ENCODE measurements around the gene SMG5. TPM values are rescaled to one million over a fixed set of nuclear protein-coding genes. Genes with fewer than 3 reads are reported as not detected.

SMG5 gene
- total and polyA plus RNA-seq, 2 donors (not counting 1 experiment from before 2014, with no cell fraction given) = 53.5 to 77.0 TPM

- Histone ChIP-seq H3K9ac (ENCODE audit: low read length) (no peak overlapping the region), H3K79me2 (ENCODE audit: control insufficient read depth, insufficient read depth, low read length) (peaks cover 40% of the 10 kb centered on the region), H2AFZ (ENCODE audit: insufficient read depth, low read depth, low read length, poor library complexity, severe bottlenecking) (no peak overlapping the region), H3K27ac (ENCODE audit: low read length in 2 of 2) (no peak overlapping the region), H3K4me2 (replicated peaks; ENCODE audit: low read depth, low read length, poor library complexity, severe bottlenecking) (peak overlapping the region; percentile 93), H3K4me3 (ENCODE audit: control extremely low read depth in 1 of 5, extremely low read depth in 1 of 5, insufficient read depth in 1 of 5, low read depth in 2 of 5, low read length in 4 of 5) (peak overlapping the region in 1 of 5 experiments; percentile 92), H3K4me1 (ENCODE audit: control insufficient read depth in 2 of 2, insufficient read depth in 2 of 2, low read length in 2 of 2) (peaks cover 14 to 19% of the 10 kb centered on the region in 2 donors), H3K36me3 (replicated peaks in 1 of 2; ENCODE audit: control extremely low read depth in 1 of 2, control insufficient read depth in 1 of 2, extremely low read depth in 1 of 2, insufficient read depth in 2 of 2, low read length in 1 of 2) (peaks cover 0 to 20% of the 10 kb centered on the region in 2 experiments), H3K27me3 (replicated peaks in 1 of 4; ENCODE audit: control extremely low read depth in 1 of 4, control insufficient read depth in 3 of 4, insufficient read depth in 4 of 4, low read length in 3 of 4) (no peaks in the 10 kb centered on the region), H3K9me3 (ENCODE audit: control extremely low read depth in 1 of 3, control insufficient read depth in 2 of 3, insufficient read depth in 1 of 3, low read length in 2 of 3) (no peaks in the 10 kb centered on the region), H4K20me1 (ENCODE audit: control insufficient read depth, insufficient read depth, low read length, poor library complexity, severe bottlenecking) (peaks cover 8% of the 10 kb centered on the region)
- intact Hi-C loops (cut with micrococcal nuclease) = loop anchor here (5.0 kb wide), 1 partner anchor 357 kb away; the partner anchor contains the start of genes GON4L and SYT11
- no peak for ATAC-seq (ENCODE audit: low read depth)
- POLR2A ChIA-PET = interaction anchor here (1.8 kb wide), 1 partner anchor 20 kb away, joined by 8 read pairs; the partner anchor contains the start of gene SLC25A44
- TF ChIP-seq EZH2 (IDR thresholded peaks at IDR 0.05; ENCODE audit: borderline replicate concordance, insufficient read depth, low read depth, low read length, poor library complexity, severe bottlenecking) (no peak), CTCF (IDR thresholded peaks at IDR 0.05) (no peak)
- no peaks in the 10 kb centered on the region for H3K27me3 Mint-ChIP-seq
- H3K4me3 Mint-ChIP-seq = peak overlapping the region; percentile 76
- H3K27ac Mint-ChIP-seq = peak overlapping the region; percentile 77
- WGBS (ENCODE audit: insufficient coverage) = 86% methylated on average over 12 of the region's 16 CpGs
- H3K4me1 Mint-ChIP-seq = peaks cover 34% of the 10 kb centered on the region
- no peak for DNase-seq
- CTCF ChIA-PET = interaction anchor here (1.6 to 3.0 kb wide), 4 partner anchors 11 to 85 kb away, joined by 4 to 43 read pairs (median 9); partner anchors contain the start of gene SMG5
- no peaks in the 10 kb centered on the region for H3K9me3 Mint-ChIP-seq (ENCODE audit: insufficient read depth)
Observed at GRCh38 chr1:156214024-156214748, 68.4 kb downstream of the SMG5 start.

- H2AFZ ChIP-seq (ENCODE audit: insufficient read depth, low read depth, low read length, poor library complexity, severe bottlenecking) = peak overlapping the region; percentile 88
- WGBS (ENCODE audit: insufficient coverage) = 79% methylated on average over 3 of the region's 11 CpGs
- peaks cover 4% of the 10 kb centered on the region for H4K20me1 ChIP-seq (ENCODE audit: control insufficient read depth, insufficient read depth, low read length, poor library complexity, severe bottlenecking)
- intact Hi-C loops (cut with micrococcal nuclease) = loop anchor here (1.0 to 5.0 kb wide), 7 partner anchors 19 to 356 kb away; partner anchors contain the start of genes CCT3, GON4L, SLC25A44 and SMG5
- no peaks in the 10 kb centered on the region for H3K27me3 Mint-ChIP-seq
- no peaks in the 10 kb centered on the region for H3K9me3 ChIP-seq (ENCODE audit: control extremely low read depth in 1 of 3, control insufficient read depth in 2 of 3, insufficient read depth in 1 of 3, low read length in 2 of 3)
- H3K27ac Mint-ChIP-seq = peak overlapping the region; percentile 99
- CTCF ChIA-PET = interaction anchor here (0.9 to 3.0 kb wide), 8 partner anchors 12 to 117 kb away, joined by 3 to 43 read pairs (median 6); partner anchors contain the start of gene SMG5
- peaks cover 33% of the 10 kb centered on the region for H3K4me1 Mint-ChIP-seq
- H3K9me3 Mint-ChIP-seq (ENCODE audit: insufficient read depth) = no peaks in the 10 kb centered on the region
- H3K27ac ChIP-seq (ENCODE audit: low read length in 2 of 2) = peak overlapping the region; percentile 93 to 94
- peak overlapping the region; percentile 98 for H3K4me3 Mint-ChIP-seq
- ATAC-seq (ENCODE audit: low read depth) (no peak), DNase-seq (no peak)
- no peaks in the 10 kb centered on the region for H3K27me3 ChIP-seq (replicated peaks in 1 of 4; ENCODE audit: control extremely low read depth in 1 of 4, control insufficient read depth in 3 of 4, insufficient read depth in 4 of 4, low read length in 3 of 4)
- POLR2A ChIA-PET = interaction anchor here (0.5 to 2.1 kb wide), 6 partner anchors 11 to 354 kb away, joined by 4 to 9 read pairs (median 4); partner anchors contain the start of genes SEMA4A, SLC25A44, SMG5 and SYT11
- H3K4me1 ChIP-seq (ENCODE audit: control insufficient read depth in 2 of 2, insufficient read depth in 2 of 2, low read length in 2 of 2) = peaks cover 14 to 19% of the 10 kb centered on the region in 2 donors
- H3K4me3 ChIP-seq (ENCODE audit: control extremely low read depth in 1 of 5, extremely low read depth in 1 of 5, insufficient read depth in 1 of 5, low read depth in 2 of 5, low read length in 4 of 5) = peak overlapping the region; percentile 75 to 95 (median 81)
- peaks cover 40% of the 10 kb centered on the region for H3K79me2 ChIP-seq (ENCODE audit: control insufficient read depth, insufficient read depth, low read length)
- peak overlapping the region; percentile 93 for H3K4me2 ChIP-seq (replicated peaks; ENCODE audit: low read depth, low read length, poor library complexity, severe bottlenecking)
- H3K9ac ChIP-seq (ENCODE audit: low read length) = peak overlapping the region; percentile 77
- TF ChIP-seq CTCF (IDR thresholded peaks at IDR 0.05) (no peak), EZH2 (IDR thresholded peaks at IDR 0.05; ENCODE audit: borderline replicate concordance, insufficient read depth, low read depth, low read length, poor library complexity, severe bottlenecking) (no peak)
- peaks cover 0 to 25% of the 10 kb centered on the region in 2 experiments for H3K36me3 ChIP-seq (replicated peaks in 1 of 2; ENCODE audit: control extremely low read depth in 1 of 2, control insufficient read depth in 1 of 2, extremely low read depth in 1 of 2, insufficient read depth in 2 of 2, low read length in 1 of 2)
Observed at GRCh38 chr1:156213644-156213966, 69.0 kb downstream of the SMG5 start.

Measured in B cell (primary cell).